HCT116 (cell line): ENCODE data around the gene FBN3. TPM values are rescaled to one million over a fixed set of nuclear protein-coding genes. Genes with fewer than 3 reads are reported as not detected.
"Not testable (repeated sequence)": the region's sequence is repeated elsewhere in the genome, so short reads cannot be mapped to it uniquely, and the experiment has no call there.

Source experiments
- ATAC-seq: fragments of 200-7000 bp; cut with Tn5 transposase; 2 replicates; pipeline ENCODE4 v1.9.1; 2020; ENCODE audit warnings: mild to moderate bottlenecking, moderate library complexity
- BruUV-seq: library from RNA; stranded (reverse); fragments of 400-500 nt; replicated peaks from 2 replicates; lab custom pipeline; 2021; lab: Mats Ljungman, UMichigan
- CTCF ChIA-PET: fragments of 300-600 bp; sonication (Branson Sonifier 250); formaldehyde crosslinking; loops from one replicate; lab custom pipeline; 2021; ENCODE audit warnings: antibody characterized with exemption; lab: Charles Lee
- POLR2A ChIA-PET: fragments of 300-600, 350-600 bp; sonication (Branson Sonifier 250); formaldehyde crosslinking; loops from one replicate; lab custom pipeline; 2021; ENCODE audit warnings: antibody characterized with exemption; lab: Charles Lee
- RAD21 ChIA-PET, 2 experiments: fragments of 300-600 bp; sonication (Branson Sonifier 250); formaldehyde crosslinking; loops; one replicate each; lab custom pipeline; 2023; ENCODE audit warnings: low total read pairs in 2 of 2; ENCODE audit not compliant: uncharacterized antibody in 2 of 2, unreplicated experiment in 2 of 2, low non-redundant PET in 1 of 2; lab: Charles Lee
- DNase-seq: peaks from one replicate; pipeline ENCODE4 v3.0.0-alpha.2; 2010; ENCODE audit warnings: low read depth, low spot score
- H2AFZ ChIP-seq: fragments of 200-600 bp; shearing (Covaris generic), sonication (generic); 2 replicates; pipeline ENCODE4 v1.6.1; 2017; ENCODE audit warnings: low read depth, mixed run types, mixed read lengths, antibody characterized with exemption, low read length; ENCODE audit not compliant: poor library complexity, severe bottlenecking
- H3K27ac ChIP-seq: 2 replicates; pipeline ENCODE4 v1.5.1; 2012; ENCODE audit warnings: low read depth, low read length
- H3K27me3 ChIP-seq: fragments of 200-600 bp; sonication (generic); 2 replicates; pipeline ENCODE4 v1.6.1; 2016; ENCODE audit warnings: mixed run types, low read length, mixed read lengths; ENCODE audit not compliant: insufficient read depth
- H3K36me3 ChIP-seq, 2 experiments: fragments of 200-500 bp in 1 of 2; fragments of 200-600 bp in 1 of 2; sonication (Bioruptor generic) in 1 of 2; sonication (generic) in 1 of 2; 2 replicates each; pipeline versions ENCODE4 v1.5.1 to v1.6.1; 2014 to 2016; ENCODE audit warnings: low read length in 2 of 2, inconsistent platforms in 1 of 2, mixed read lengths in 1 of 2, mixed run types in 1 of 2; ENCODE audit not compliant: insufficient read depth in 2 of 2, control insufficient read depth in 1 of 2
- H3K4me1 ChIP-seq, 2 experiments: fragments of 200-600 bp in 1 of 2; sonication (generic) in 1 of 2; 2 replicates each; pipeline versions ENCODE4 v1.5.1 to v1.6.1; 2012 to 2017; ENCODE audit warnings: low read length in 2 of 2, inconsistent platforms in 1 of 2, mild to moderate bottlenecking in 1 of 2, mixed read lengths in 1 of 2, mixed run types in 1 of 2, moderate library complexity in 1 of 2; ENCODE audit not compliant: insufficient read depth in 2 of 2, control insufficient read depth in 1 of 2
- H3K4me2 ChIP-seq: fragments of 200-600 bp; sonication (generic); 2 replicates; pipeline ENCODE4 v1.6.1; 2017; ENCODE audit warnings: mixed run types, low read length, mixed read lengths
- H3K4me3 ChIP-seq, 2 experiments: fragments of 200-600 bp in 1 of 2; sonication (generic) in 1 of 2; replicated peaks in 1 of 2; 2 replicates each; pipeline ENCODE4 v1.5.1; 2011 to 2016; ENCODE audit warnings: low read length in 2 of 2, control low read depth in 1 of 2, low read depth in 1 of 2, mild to moderate bottlenecking in 1 of 2, mixed read lengths in 1 of 2, mixed run types in 1 of 2
- H3K79me2 ChIP-seq: fragments of 200-600 bp; sonication (generic); 2 replicates; pipeline ENCODE4 v1.6.1; 2017; ENCODE audit warnings: mild to moderate bottlenecking, mixed run types, low read length, moderate library complexity, mixed read lengths; ENCODE audit not compliant: insufficient read depth
- H3K9ac ChIP-seq: fragments of 200-600 bp; sonication (generic); 2 replicates; pipeline ENCODE4 v1.6.1; 2016; ENCODE audit warnings: low read length, mixed read lengths
- H3K9me2 ChIP-seq: fragments of 200-600 bp; sonication (generic), shearing (Covaris generic); 2 replicates; pipeline ENCODE4 v1.6.1; 2017; ENCODE audit warnings: mixed run types, mild to moderate bottlenecking, moderate library complexity; ENCODE audit not compliant: insufficient read depth
- H3K9me3 ChIP-seq, 2 experiments: fragments of 200-500 bp in 1 of 2; fragments of 200-600 bp in 1 of 2; sonication (Bioruptor generic) in 1 of 2; sonication (generic) in 1 of 2; 2 replicates each; pipeline ENCODE4 v1.6.1; 2014 to 2017; ENCODE audit warnings: low read length in 2 of 2, mixed read lengths in 2 of 2, inconsistent platforms in 1 of 2, low read depth in 1 of 2, mild to moderate bottlenecking in 1 of 2, mixed run types in 1 of 2, moderate library complexity in 1 of 2; ENCODE audit not compliant: control insufficient read depth in 1 of 2, insufficient read depth in 1 of 2
- H4K20me1 ChIP-seq: fragments of 200-600 bp; sonication (generic), shearing (Covaris generic); 2 replicates; pipeline ENCODE4 v1.6.1; 2017; ENCODE audit warnings: mixed run types, mild to moderate bottlenecking, moderate library complexity; ENCODE audit not compliant: insufficient read depth
- ATF3 ChIP-seq: IDR thresholded peaks from 2 replicates; pipeline ENCODE4 v1.6.1; 2012
- CEBPB ChIP-seq: IDR thresholded peaks from 2 replicates; pipeline ENCODE4 v1.6.1; 2012; ENCODE audit warnings: low read depth
- EGR1 ChIP-seq: IDR thresholded peaks from 2 replicates; pipeline ENCODE4 v1.6.1; 2012; ENCODE audit warnings: low read depth
- ELF1 ChIP-seq: IDR thresholded peaks from 2 replicates; pipeline ENCODE4 v1.6.1; 2012; ENCODE audit warnings: low read depth, borderline replicate concordance
- EZH2 ChIP-seq: fragments of 200-600 bp; sonication (generic); IDR thresholded peaks from 2 replicates; pipeline ENCODE4 v1.6.1; 2017; ENCODE audit warnings: antibody characterized with exemption, mixed run types
- FOSL1 ChIP-seq: IDR thresholded peaks from 2 replicates; pipeline ENCODE4 v1.6.1; 2012; ENCODE audit warnings: low read depth
- JUND ChIP-seq: IDR thresholded peaks from 2 replicates; pipeline ENCODE4 v1.6.1; 2012
- POLR2A ChIP-seq: IDR thresholded peaks from 2 replicates; pipeline ENCODE4 v1.7.0; 2011; ENCODE audit warnings: borderline replicate concordance; ENCODE audit not compliant: insufficient read depth, insufficient read length; ENCODE audit errors: extremely low read depth
- POLR2AphosphoS5 ChIP-seq: IDR thresholded peaks from 2 replicates; pipeline ENCODE4 v1.6.1; 2011; ENCODE audit warnings: mild to moderate bottlenecking, low read depth, low read length, moderate library complexity
- SP1 ChIP-seq: IDR thresholded peaks from 2 replicates; pipeline ENCODE4 v1.6.1; 2012; ENCODE audit warnings: low read depth
- SRF ChIP-seq: IDR thresholded peaks from 2 replicates; pipeline ENCODE4 v1.6.1; 2012; ENCODE audit warnings: low read depth
- TCF7L2 ChIP-seq: IDR thresholded peaks from 2 replicates; pipeline ENCODE4 v1.7.0; 2011; ENCODE audit warnings: borderline replicate concordance, inconsistent platforms; ENCODE audit not compliant: insufficient read depth, insufficient read length; ENCODE audit errors: extremely low read depth
- YY1 ChIP-seq: IDR thresholded peaks from 2 replicates; pipeline ENCODE4 v1.6.1; 2011; ENCODE audit warnings: low read length, low read depth, moderate library complexity, mild to moderate bottlenecking; ENCODE audit not compliant: insufficient replicate concordance; ENCODE audit errors: extremely low read depth
- ZFX ChIP-seq: fragments of 450-650 bp; IDR thresholded peaks from 2 replicates; pipeline ENCODE4 v1.6.1; 2017
- ZNF274 ChIP-seq: fragments of 200-500 bp; sonication (Bioruptor generic); IDR thresholded peaks from 2 replicates; pipeline ENCODE4 v1.6.1; 2014; ENCODE audit warnings: mild to moderate bottlenecking, low read depth, low read length, inconsistent platforms
- intact Hi-C: fragments of 100-400 bp; cut with micrococcal nuclease; formaldehyde crosslinking; loops from 2 replicates; pipeline ENCODE4 v1.10.0; 2022
- total RNA-seq: library from RNA; stranded (reverse); gene quantifications from one replicate; pipeline ENCODE4 v1.2.1, GENCODE V29; 2021; ENCODE audit not compliant: unreplicated experiment
- TF ChIP-seq, protein P1 (sequence below): IDR thresholded peaks from 2 replicates; pipeline ENCODE4 v1.6.1; 2011; ENCODE audit warnings: mild to moderate bottlenecking, low read length, moderate library complexity; ENCODE audit not compliant: insufficient replicate concordance; ENCODE audit errors: extremely low read depth

Gene FBN3
- total RNA-seq, 1 experiment from 2014 or later: 6.6 TPM

DNA sequence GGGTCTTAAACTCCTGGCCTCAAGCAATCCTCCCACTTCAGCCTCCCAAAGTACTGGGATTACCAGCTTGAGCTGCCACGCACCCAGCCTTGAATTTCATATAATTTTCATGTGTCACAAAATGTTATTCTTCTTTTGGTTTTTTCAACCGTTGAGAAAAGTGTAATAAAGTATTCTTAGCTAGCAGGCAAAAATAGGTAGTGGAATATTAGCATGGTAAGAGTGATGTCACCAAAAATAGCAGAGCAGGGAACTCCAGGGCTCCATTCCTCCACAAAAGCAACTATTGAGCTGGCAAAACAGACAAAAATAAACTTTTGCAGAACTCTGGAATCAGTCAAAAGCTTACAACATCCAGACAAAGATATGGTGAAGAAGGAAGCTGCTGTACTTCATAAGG is 43.9 kb downstream of the FBN3 start:
- POLR2A ChIA-PET: no interaction called here
- H3K4me1 ChIP-seq: no peaks in the 10 kb centered on the region
- intact Hi-C loops: no loop called here

DNA sequence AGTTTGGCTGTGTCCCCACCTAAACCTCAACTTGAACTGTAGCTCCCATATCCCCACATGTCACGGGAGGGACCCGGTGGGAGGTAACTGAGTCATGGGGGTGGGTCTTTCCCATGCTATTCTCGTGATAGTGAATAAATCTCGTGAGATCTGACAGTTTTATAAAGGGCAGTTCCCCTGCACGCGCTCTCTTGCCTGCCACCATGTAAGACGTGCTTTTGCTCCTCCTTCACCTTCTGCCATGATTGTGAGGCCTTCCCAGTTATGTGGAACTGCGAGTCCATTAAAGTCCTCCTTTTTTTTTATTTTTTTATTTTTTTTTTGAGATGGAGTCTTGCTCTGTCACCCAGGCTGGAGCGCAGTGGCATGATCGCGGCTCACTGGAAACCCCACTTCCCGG is 47.5 kb downstream of the FBN3 start:
- H3K79me2 ChIP-seq, DNase-seq, ATAC-seq, H2AFZ ChIP-seq, H3K9ac ChIP-seq, H3K9me3 ChIP-seq, H3K36me3 ChIP-seq, H3K4me2 ChIP-seq, POLR2A ChIA-PET, intact Hi-C loops, H3K27me3 ChIP-seq, BruUV-seq, CTCF ChIA-PET, H4K20me1 ChIP-seq, H3K27ac ChIP-seq, RAD21 ChIA-PET, H3K4me3 ChIP-seq, H3K4me1 ChIP-seq, H3K9me2 ChIP-seq: not testable (repeated sequence)

More for the DNA sequence above, 43.9 kb downstream of the FBN3 start:
- no peak for DNase-seq
- Histone ChIP-seq H4K20me1 (no peaks in the 10 kb centered on the region), H3K27ac (no peak overlapping the region), H3K9me3 (no peaks in the 10 kb centered on the region), H3K36me3 (no peaks in the 10 kb centered on the region)
- no TSS peak for BruUV-seq
- CTCF ChIA-PET: no interaction called here
- TF ChIP-seq, protein P1, sequence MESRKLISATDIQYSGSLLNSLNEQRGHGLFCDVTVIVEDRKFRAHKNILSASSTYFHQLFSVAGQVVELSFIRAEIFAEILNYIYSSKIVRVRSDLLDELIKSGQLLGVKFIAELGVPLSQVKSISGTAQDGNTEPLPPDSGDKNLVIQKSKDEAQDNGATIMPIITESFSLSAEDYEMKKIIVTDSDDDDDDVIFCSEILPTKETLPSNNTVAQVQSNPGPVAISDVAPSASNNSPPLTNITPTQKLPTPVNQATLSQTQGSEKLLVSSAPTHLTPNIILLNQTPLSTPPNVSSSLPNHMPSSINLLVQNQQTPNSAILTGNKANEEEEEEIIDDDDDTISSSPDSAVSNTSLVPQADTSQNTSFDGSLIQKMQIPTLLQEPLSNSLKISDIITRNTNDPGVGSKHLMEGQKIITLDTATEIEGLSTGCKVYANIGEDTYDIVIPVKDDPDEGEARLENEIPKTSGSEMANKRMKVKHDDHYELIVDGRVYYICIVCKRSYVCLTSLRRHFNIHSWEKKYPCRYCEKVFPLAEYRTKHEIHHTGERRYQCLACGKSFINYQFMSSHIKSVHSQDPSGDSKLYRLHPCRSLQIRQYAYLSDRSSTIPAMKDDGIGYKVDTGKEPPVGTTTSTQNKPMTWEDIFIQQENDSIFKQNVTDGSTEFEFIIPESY: no peak
- no peak for TF ChIP-seq ELF1
- no peak for TF ChIP-seq SRF
- no peak for TF ChIP-seq ATF3
- no peak for TF ChIP-seq CEBPB
- no peak for TF ChIP-seq SP1
- TF ChIP-seq EZH2: no peak
- no peak for TF ChIP-seq YY1
- no peak for TF ChIP-seq EGR1
- no peak for TF ChIP-seq JUND
- TF ChIP-seq ZNF274: no peak
- no peak for TF ChIP-seq ZFX
- TF ChIP-seq TCF7L2: no peak
- TF ChIP-seq POLR2A: no peak
- no peak for TF ChIP-seq POLR2AphosphoS5
- no peak for TF ChIP-seq FOSL1
- TF ChIP-seq, all 23 proteins: peak for 0
- ATAC-seq: no peak
- H3K4me2 ChIP-seq: no peak overlapping the region
- no peak overlapping the region for H2AFZ ChIP-seq
- no peaks in the 10 kb centered on the region for H3K27me3 ChIP-seq
- RAD21 ChIA-PET: no interaction called here
- H3K4me3 ChIP-seq: no peak overlapping the region
- H3K9ac ChIP-seq: no peak overlapping the region
- no peaks in the 10 kb centered on the region for H3K9me2 ChIP-seq
- no peaks in the 10 kb centered on the region for H3K79me2 ChIP-seq
